Measurements from ENCODE around the gene FAM32A. TPM values are rescaled to one million over a fixed set of nuclear protein-coding genes. Genes with fewer than 3 reads are reported as not detected.

Gene FAM32A
- total RNA-seq, 1 experiment from 2014 or later = 55.7 TPM

DNA sequence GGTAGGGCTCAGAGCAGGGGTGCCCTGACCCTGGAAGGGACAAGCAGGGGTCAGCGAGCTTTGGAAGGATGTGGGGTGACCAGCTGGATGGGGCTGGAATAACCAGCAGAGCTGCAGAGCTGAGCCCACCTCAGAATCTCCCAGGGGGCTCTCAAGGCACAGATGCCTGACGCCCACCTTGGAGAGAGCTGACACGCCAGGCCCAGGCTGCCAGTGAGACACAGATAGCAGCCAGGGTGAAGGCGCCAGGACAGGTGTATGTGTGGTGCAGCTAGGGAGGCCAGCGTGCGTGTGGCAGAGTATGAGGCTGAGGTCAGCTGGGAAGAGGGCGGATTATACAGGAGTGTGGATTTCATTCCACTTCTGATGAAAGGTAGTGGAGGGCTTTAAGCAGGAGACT lies 21.4 kb downstream of the FAM32A start:
- Histone ChIP-seq H3K9me2 (replicated peaks; ENCODE audit: insufficient read depth, low read length) (no peaks in the 10 kb centered on the region), H3K9me3 (ENCODE audit: low read length) (no peaks in the 10 kb centered on the region), H3K4me2 (ENCODE audit: low read depth, low read length, poor library complexity, severe bottlenecking) (no peak overlapping the region), H2AFZ (ENCODE audit: low read length) (no peak overlapping the region), H3K27ac (ENCODE audit: low read length) (no peak overlapping the region), H3K36me3 (ENCODE audit: insufficient read depth, low read length) (peaks cover 17% of the 10 kb centered on the region), H3K4me1 (ENCODE audit: low read length) (no peaks in the 10 kb centered on the region), H4K20me1 (ENCODE audit: insufficient read depth, low read depth, low read length) (0 out of 2 replicates have a peak, but pooled peaks cover 3% of the 10 kb centered on the region), H3K9ac (ENCODE audit: low read length) (no peak overlapping the region), H3K79me2 (ENCODE audit: low read length) (peaks cover 15% of the 10 kb centered on the region), H3K27me3 (ENCODE audit: low read length) (no peaks in the 10 kb centered on the region), H3K4me3 (ENCODE audit: low read length) (no peak overlapping the region)
- DNase-seq = no peak

DNA sequence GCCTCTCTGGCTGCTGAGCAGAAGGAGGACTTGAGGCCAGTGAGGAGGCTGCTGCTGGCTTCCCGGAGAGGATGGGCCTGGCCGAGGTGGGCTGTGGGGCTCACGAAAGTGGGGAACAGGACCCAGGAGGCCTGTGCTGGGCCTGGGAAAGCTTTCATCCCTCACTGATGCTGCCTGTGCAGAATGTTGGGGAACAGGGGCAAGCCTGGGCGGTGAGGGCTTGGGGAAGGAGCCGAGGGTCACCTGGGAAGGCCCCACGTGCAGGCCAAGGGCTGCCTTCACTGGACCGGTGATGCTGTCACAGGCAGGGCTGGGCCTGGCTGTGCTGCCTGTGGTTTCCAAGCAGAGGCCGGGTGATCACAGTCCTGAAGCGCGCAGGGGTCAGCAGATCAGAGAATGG lies 21.9 kb downstream of the FAM32A start:
- H3K27me3 ChIP-seq (ENCODE audit: low read length) = no peaks in the 10 kb centered on the region
- no peak overlapping the region for H3K4me3 ChIP-seq (ENCODE audit: low read length)
- no peak overlapping the region for H2AFZ ChIP-seq (ENCODE audit: low read length)
- H3K27ac ChIP-seq (ENCODE audit: low read length) = no peak overlapping the region
- no peak overlapping the region for H3K9ac ChIP-seq (ENCODE audit: low read length)
- no peaks in the 10 kb centered on the region for H3K4me1 ChIP-seq (ENCODE audit: low read length)
- H4K20me1 ChIP-seq (ENCODE audit: insufficient read depth, low read depth, low read length) = 0 out of 2 replicates have a peak, but pooled peaks cover 3% of the 10 kb centered on the region
- DNase-seq = no peak
- no peaks in the 10 kb centered on the region for H3K9me3 ChIP-seq (ENCODE audit: low read length)
- H3K79me2 ChIP-seq (ENCODE audit: low read length) = peaks cover 19% of the 10 kb centered on the region
- peaks cover 22% of the 10 kb centered on the region for H3K36me3 ChIP-seq (ENCODE audit: insufficient read depth, low read length)
- H3K9me2 ChIP-seq (replicated peaks; ENCODE audit: insufficient read depth, low read length) = no peaks in the 10 kb centered on the region
- no peak overlapping the region for H3K4me2 ChIP-seq (ENCODE audit: low read depth, low read length, poor library complexity, severe bottlenecking)

DNA sequence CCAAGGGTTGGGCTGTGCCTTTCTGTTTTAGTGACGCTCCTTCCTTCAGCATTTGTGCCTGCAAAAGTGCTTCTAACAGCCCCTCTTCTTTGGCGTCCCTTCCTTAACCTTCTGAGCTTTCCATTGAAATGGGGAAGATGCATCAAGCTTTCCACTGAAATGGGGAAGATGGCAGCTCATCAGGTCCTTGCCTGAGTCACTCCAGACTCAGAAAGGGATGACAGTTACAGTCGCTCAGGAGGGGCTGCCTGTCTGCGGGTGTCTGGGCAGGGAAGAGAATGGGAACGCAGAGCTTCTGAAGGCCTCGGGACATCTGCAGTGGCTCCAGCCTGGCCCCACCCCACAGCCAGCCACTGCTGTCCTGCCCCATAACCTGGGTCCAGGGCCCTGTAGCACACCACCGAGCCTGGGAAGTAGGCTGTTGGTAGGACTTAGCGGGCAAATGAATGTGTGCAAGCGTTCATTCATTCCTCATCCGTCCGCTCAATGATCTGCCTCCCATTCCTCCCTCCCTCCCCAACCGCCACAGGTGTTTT lies 22.3 kb downstream of the FAM32A start:
- Histone ChIP-seq H3K9ac (ENCODE audit: low read length) (no peak overlapping the region), H2AFZ (ENCODE audit: low read length) (no peak overlapping the region), H3K4me3 (ENCODE audit: low read length) (no peak overlapping the region), H3K27me3 (ENCODE audit: low read length) (no peaks in the 10 kb centered on the region), H4K20me1 (ENCODE audit: insufficient read depth, low read depth, low read length) (0 out of 2 replicates have a peak, but pooled peaks cover 3% of the 10 kb centered on the region), H3K4me2 (ENCODE audit: low read depth, low read length, poor library complexity, severe bottlenecking) (no peak overlapping the region), H3K4me1 (ENCODE audit: low read length) (no peaks in the 10 kb centered on the region), H3K9me2 (replicated peaks; ENCODE audit: insufficient read depth, low read length) (no peaks in the 10 kb centered on the region), H3K79me2 (ENCODE audit: low read length) (peaks cover 18% of the 10 kb centered on the region), H3K27ac (ENCODE audit: low read length) (no peak overlapping the region), H3K36me3 (ENCODE audit: insufficient read depth, low read length) (peaks cover 23% of the 10 kb centered on the region), H3K9me3 (ENCODE audit: low read length) (no peaks in the 10 kb centered on the region)
- no peak for DNase-seq

DNA sequence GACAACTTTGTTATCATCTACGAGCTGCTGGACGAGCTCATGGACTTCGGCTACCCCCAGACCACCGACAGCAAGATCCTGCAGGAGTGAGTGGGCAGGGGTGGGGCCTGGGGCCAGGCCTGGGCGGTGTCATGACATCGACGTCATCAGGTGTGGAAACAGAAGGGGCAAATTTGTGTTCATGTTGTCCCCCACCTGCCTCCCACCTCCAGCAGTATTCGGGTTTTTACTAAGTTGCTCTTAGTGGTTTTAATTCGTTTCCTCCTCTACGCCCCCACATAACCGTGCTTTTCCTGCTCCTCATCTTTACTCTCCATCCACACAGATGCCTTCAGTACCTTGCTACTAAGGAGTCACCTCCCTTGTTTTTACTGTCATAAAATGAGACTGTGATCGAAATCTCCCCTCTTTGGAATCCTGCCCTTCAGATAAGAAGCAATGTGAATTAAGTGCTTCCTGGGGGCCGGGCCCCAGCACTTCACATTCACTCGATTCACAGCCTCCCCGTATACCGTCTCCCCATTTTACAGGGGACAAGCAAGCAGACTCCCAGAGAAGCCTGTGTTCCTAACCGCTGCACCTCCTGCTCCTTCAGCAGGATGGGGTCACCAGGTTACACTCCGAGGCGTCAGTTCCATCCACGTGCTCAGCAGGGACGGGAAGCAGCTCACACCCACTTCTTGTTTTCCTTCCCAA lies 23.0 kb downstream of the FAM32A start:
- H3K9me2 ChIP-seq (replicated peaks; ENCODE audit: insufficient read depth, low read length) = no peaks in the 10 kb centered on the region
- no peak overlapping the region for H2AFZ ChIP-seq (ENCODE audit: low read length)
- DNase-seq = no peak
- no peaks in the 10 kb centered on the region for H3K4me1 ChIP-seq (ENCODE audit: low read length)
- no peak overlapping the region for H3K9ac ChIP-seq (ENCODE audit: low read length)
- no peak overlapping the region for H3K4me3 ChIP-seq (ENCODE audit: low read length)
- H3K36me3 ChIP-seq (ENCODE audit: insufficient read depth, low read length) = peaks cover 23% of the 10 kb centered on the region
- no peaks in the 10 kb centered on the region for H3K27me3 ChIP-seq (ENCODE audit: low read length)
- H3K4me2 ChIP-seq (ENCODE audit: low read depth, low read length, poor library complexity, severe bottlenecking) = no peak overlapping the region
- H3K9me3 ChIP-seq (ENCODE audit: low read length) = no peaks in the 10 kb centered on the region
- peaks cover 20% of the 10 kb centered on the region for H3K79me2 ChIP-seq (ENCODE audit: low read length)
- H4K20me1 ChIP-seq (ENCODE audit: insufficient read depth, low read depth, low read length) = 0 out of 2 replicates have a peak, but pooled peaks cover under 1% of the 10 kb centered on the region
- H3K27ac ChIP-seq (ENCODE audit: low read length) = no peak overlapping the region

DNA sequence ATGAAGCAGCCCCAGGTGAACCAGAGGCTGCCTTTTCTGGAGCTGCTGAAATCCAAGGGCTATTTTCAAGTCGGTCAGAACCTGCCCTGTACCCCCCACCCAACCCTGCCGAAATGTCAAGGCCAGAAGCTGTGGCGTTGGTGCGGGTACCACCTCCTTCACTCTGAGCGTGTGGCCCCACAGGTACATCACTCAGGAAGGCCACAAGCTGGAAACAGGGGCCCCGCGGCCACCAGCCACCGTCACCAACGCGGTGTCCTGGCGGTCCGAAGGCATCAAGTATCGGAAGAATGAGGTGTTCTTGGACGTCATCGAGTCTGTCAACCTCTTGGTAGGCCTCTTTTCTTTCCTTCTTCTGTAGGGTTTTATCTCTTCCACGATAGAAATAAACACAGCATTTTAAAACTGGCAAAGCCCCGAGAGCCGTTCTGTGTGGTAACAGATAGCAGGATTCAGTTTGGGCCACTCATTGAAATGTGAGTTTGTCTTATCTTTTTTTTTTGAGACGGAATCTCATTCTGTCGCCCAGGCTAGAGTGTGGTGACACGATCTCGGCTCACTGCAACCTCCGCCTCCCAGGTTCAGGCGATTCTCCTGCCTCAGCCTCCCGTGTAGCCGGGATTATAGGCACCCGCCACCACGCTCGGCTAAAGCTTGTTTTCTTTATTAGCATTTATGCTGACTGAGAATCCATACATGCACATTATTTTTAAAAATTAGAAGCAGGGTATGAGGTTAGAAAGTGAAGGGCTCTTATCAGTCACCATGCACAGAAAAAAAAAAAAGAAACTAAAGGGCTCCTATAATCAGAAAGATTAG lies 23.8 kb downstream of the FAM32A start:
- no peak overlapping the region for H3K4me3 ChIP-seq (ENCODE audit: low read length)
- H3K4me2 ChIP-seq (ENCODE audit: low read depth, low read length, poor library complexity, severe bottlenecking) = no peak overlapping the region
- H3K9me3 ChIP-seq (ENCODE audit: low read length) = no peaks in the 10 kb centered on the region
- H3K9ac ChIP-seq (ENCODE audit: low read length) = no peak overlapping the region
- no peak overlapping the region for H2AFZ ChIP-seq (ENCODE audit: low read length)
- H3K4me1 ChIP-seq (ENCODE audit: low read length) = no peaks in the 10 kb centered on the region
- peaks cover 26% of the 10 kb centered on the region for H3K79me2 ChIP-seq (ENCODE audit: low read length)
- peaks cover 23% of the 10 kb centered on the region for H3K36me3 ChIP-seq (ENCODE audit: insufficient read depth, low read length)
- H4K20me1 ChIP-seq (ENCODE audit: insufficient read depth, low read depth, low read length) = no peaks in the 10 kb centered on the region
- H3K27me3 ChIP-seq (ENCODE audit: low read length) = no peaks in the 10 kb centered on the region
- H3K9me2 ChIP-seq (replicated peaks; ENCODE audit: insufficient read depth, low read length) = no peaks in the 10 kb centered on the region
- H3K27ac ChIP-seq (ENCODE audit: low read length) = no peak overlapping the region
- DNase-seq = no peak

DNA sequence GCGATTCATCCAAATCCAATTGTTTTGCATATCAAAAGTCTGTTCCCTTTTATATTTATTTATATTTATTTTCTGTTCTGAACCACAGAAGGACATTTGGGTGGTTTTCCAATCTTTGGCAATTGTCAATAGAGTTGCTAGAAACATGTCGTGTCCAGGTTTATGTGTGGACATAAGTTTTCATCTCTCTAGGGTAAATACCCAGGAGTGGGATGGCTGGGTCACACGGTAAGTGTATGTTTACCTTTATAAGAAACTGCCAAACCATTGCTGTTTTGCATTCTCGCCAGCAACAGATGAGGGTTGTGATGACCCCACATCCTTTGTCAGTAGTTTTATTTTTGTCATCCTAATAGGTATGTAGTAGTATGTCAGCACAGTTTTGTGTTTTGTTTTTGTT lies 25.0 kb downstream of the FAM32A start:
- H3K4me1 ChIP-seq (ENCODE audit: low read length) = no peaks in the 10 kb centered on the region
- no peaks in the 10 kb centered on the region for H3K27me3 ChIP-seq (ENCODE audit: low read length)
- peaks cover 30% of the 10 kb centered on the region for H3K79me2 ChIP-seq (ENCODE audit: low read length)
- no peaks in the 10 kb centered on the region for H3K9me3 ChIP-seq (ENCODE audit: low read length)
- no peak overlapping the region for H3K27ac ChIP-seq (ENCODE audit: low read length)
- no peak overlapping the region for H3K9ac ChIP-seq (ENCODE audit: low read length)
- no peak overlapping the region for H3K4me2 ChIP-seq (ENCODE audit: low read depth, low read length, poor library complexity, severe bottlenecking)
- no peaks in the 10 kb centered on the region for H4K20me1 ChIP-seq (ENCODE audit: insufficient read depth, low read depth, low read length)
- no peak for DNase-seq
- H2AFZ ChIP-seq (ENCODE audit: low read length) = no peak overlapping the region
- H3K4me3 ChIP-seq (ENCODE audit: low read length) = no peak overlapping the region
- H3K36me3 ChIP-seq (ENCODE audit: insufficient read depth, low read length) = peaks cover 25% of the 10 kb centered on the region
- H3K9me2 ChIP-seq (replicated peaks; ENCODE audit: insufficient read depth, low read length) = no peaks in the 10 kb centered on the region

DNA sequence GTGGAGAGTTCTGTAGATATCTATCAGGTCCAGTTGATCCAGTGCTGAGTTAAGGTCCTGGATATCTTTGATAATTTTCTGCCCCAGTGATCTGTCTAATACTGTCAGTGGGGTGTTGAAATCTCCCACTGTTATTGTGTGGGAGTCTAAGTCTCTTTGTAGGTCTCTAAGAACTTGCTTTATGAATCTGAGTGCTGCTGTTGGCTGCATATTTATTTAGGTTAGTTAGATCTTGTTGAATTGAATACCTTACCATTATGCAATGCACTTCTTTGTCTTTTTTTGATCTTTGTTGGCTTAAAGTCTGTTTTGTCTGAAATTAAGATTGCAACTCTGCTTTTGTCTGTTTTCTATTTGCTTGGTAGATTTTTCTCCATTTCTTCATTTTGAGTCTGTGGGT lies 27.9 kb downstream of the FAM32A start:
- Histone ChIP-seq H3K9me2 (replicated peaks; ENCODE audit: insufficient read depth, low read length) (no peaks in the 10 kb centered on the region), H3K79me2 (ENCODE audit: low read length) (peaks cover 30% of the 10 kb centered on the region), H3K36me3 (ENCODE audit: insufficient read depth, low read length) (peaks cover 35% of the 10 kb centered on the region), H3K9ac (ENCODE audit: low read length) (no peak overlapping the region), H2AFZ (ENCODE audit: low read length) (no peak overlapping the region), H3K27ac (ENCODE audit: low read length) (no peak overlapping the region), H3K27me3 (ENCODE audit: low read length) (no peaks in the 10 kb centered on the region), H4K20me1 (ENCODE audit: insufficient read depth, low read depth, low read length) (no peaks in the 10 kb centered on the region), H3K4me1 (ENCODE audit: low read length) (no peaks in the 10 kb centered on the region), H3K9me3 (ENCODE audit: low read length) (no peaks in the 10 kb centered on the region), H3K4me3 (ENCODE audit: low read length) (no peak overlapping the region), H3K4me2 (ENCODE audit: low read depth, low read length, poor library complexity, severe bottlenecking) (no peak overlapping the region)
- DNase-seq = no peak
